Stromal cell of bone marrow (primary cell): Measurements from ENCODE around the gene ABLIM1.

ENCODE experiments used
- DNase-seq: peaks from one replicate; pipeline ENCODE4 v3.0.0-alpha.2; 2012; ENCODE audit warnings: low read depth

The ABLIM1 gene

GRCh38 chr10:114388275-114388674, 269.8 kb downstream of the ABLIM1 start:
- no peak for DNase-seq

GRCh38 chr10:114387784-114388183, 270.3 kb downstream of the ABLIM1 start:
- no peak for DNase-seq

DNA sequence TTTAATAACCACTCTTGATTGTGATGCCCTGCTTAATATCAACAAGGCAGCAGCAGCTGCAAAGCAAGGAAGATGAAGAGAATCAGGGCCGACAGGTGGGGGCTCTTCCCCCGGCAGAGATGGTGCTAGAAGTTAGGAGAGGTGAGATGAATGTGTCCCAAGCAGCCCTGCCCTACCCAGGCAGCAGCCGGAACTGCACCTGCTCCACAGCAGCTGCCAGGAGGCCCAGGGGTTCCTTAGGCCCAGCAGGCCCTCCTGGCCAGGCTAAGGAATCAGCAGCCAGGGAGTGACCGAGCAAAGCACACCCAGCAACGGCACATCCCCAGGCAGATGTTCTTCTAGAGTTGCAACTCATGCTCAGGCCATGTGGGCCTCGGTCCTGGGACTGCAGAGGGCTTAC, 271.6 kb downstream of the ABLIM1 start:
- DNase-seq: no peak

- DNase-seq: no peak
These were observed 272.5 kb downstream of the ABLIM1 start for GRCh38 chr10:114385557-114385956.

- DNase-seq: no peak
These were observed 273.5 kb downstream of the ABLIM1 start for GRCh38 chr10:114384601-114385000.

DNA sequence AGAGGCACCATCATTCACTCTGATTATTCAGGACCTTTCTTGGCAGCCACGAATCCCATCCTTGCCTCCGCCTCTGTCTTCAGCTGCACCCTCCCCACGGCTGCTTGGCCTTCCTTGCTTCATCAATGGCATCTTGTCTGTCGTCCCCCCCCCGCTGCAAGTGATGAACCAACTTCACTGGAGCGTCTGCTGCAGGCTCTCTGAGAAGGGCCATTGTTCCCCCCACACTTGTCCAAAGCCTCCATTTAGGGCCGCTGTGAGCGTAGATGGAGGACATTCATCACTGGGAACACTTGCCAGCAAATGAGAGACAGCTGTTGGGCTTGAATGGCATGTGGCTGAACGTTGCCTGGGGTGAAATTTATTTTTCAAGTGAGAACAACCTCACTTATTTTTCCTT, 273.9 kb downstream of the ABLIM1 start:
- DNase-seq: no peak
